Loucy (cell line): ENCODE data around the gene TMEM215.

Source experiments
- H2AFZ ChIP-seq: fragments of 200-600 bp; sonication (generic); 2 replicates; pipeline ENCODE4 v1.6.0; 2016; ENCODE audit warnings: antibody characterized with exemption, mild to moderate bottlenecking, low read length, moderate library complexity
- H3F3A ChIP-seq: fragments of 200-600 bp; 2 replicates; pipeline ENCODE4 v1.6.0; 2016; ENCODE audit warnings: antibody characterized with exemption, low read depth, mild to moderate bottlenecking
- H3K27me3 ChIP-seq: fragments of 200-600 bp; sonication (generic); 2 replicates; pipeline ENCODE4 v1.6.1; 2014; ENCODE audit warnings: low read length, mild to moderate bottlenecking; ENCODE audit not compliant: insufficient read depth, poor library complexity, severe bottlenecking
- H3K36me3 ChIP-seq: fragments of 200-600 bp; sonication (generic); 2 replicates; pipeline ENCODE4 v1.6.1; 2016; ENCODE audit warnings: low read length; ENCODE audit not compliant: insufficient read depth
- H3K4me1 ChIP-seq: fragments of 200-600 bp; sonication (generic); 2 replicates; pipeline ENCODE4 v1.5.1; 2014; ENCODE audit warnings: low read length, mild to moderate bottlenecking; ENCODE audit not compliant: insufficient read depth, poor library complexity, severe bottlenecking
- H3K4me2 ChIP-seq: fragments of 200-600 bp; sonication (generic); 2 replicates; pipeline ENCODE4 v1.6.0; 2014; ENCODE audit warnings: antibody characterized with exemption, low read length, low read depth, mild to moderate bottlenecking; ENCODE audit not compliant: poor library complexity, severe bottlenecking
- H3K4me3 ChIP-seq: fragments of 200-600 bp; sonication (generic); 2 replicates; pipeline ENCODE4 v1.5.1; 2014; ENCODE audit warnings: low read length, mild to moderate bottlenecking, mixed read lengths; ENCODE audit not compliant: poor library complexity, severe bottlenecking
- H3K79me2 ChIP-seq: fragments of 200-600 bp; sonication (generic); 2 replicates; pipeline ENCODE4 v1.6.1; 2014; ENCODE audit warnings: low read length; ENCODE audit not compliant: insufficient read depth
- H3K9ac ChIP-seq: fragments of 200-600 bp; sonication (generic); 2 replicates; pipeline ENCODE4 v1.6.0; 2014; ENCODE audit warnings: mild to moderate bottlenecking, low read depth, low read length, moderate library complexity; ENCODE audit not compliant: poor library complexity, severe bottlenecking
- H3K9me2 ChIP-seq: fragments of 200-600 bp; sonication (generic); replicated peaks from 2 replicates; pipeline ENCODE4 v1.6.1; 2016; ENCODE audit warnings: low read depth, low read length, mixed read lengths
- H3K9me3 ChIP-seq: fragments of 200-600 bp; sonication (generic); 2 replicates; pipeline ENCODE4 v1.6.1; 2014; ENCODE audit warnings: mild to moderate bottlenecking, antibody characterized with exemption, low read length, low read depth; ENCODE audit not compliant: insufficient read depth
- H4K20me1 ChIP-seq: fragments of 200-600 bp; sonication (generic); 2 replicates; pipeline ENCODE4 v1.6.0; 2014; ENCODE audit warnings: antibody characterized with exemption, low read length, mild to moderate bottlenecking; ENCODE audit not compliant: insufficient read depth, poor library complexity, severe bottlenecking
- CTCF ChIP-seq: fragments of 200-600 bp; sonication (generic); conservative IDR thresholded peaks from 2 replicates; pipeline ENCODE4 v1.5.1; 2014; ENCODE audit warnings: mild to moderate bottlenecking, antibody characterized with exemption, low read length
- EZH2phosphoT487 ChIP-seq: fragments of 200-600 bp; IDR thresholded peaks from 2 replicates; pipeline ENCODE4 v1.6.1; 2018; ENCODE audit warnings: antibody characterized with exemption, mild to moderate bottlenecking, moderate library complexity, borderline replicate concordance

The TMEM215 gene

GRCh38 chr9:32811246-32811645, 27.9 kb downstream of the TMEM215 start:
- no peaks in the 10 kb centered on the region for H3K79me2 ChIP-seq

GRCh38 chr9:32820322-32820721, 37.0 kb downstream of the TMEM215 start:
- Histone ChIP-seq H3K4me1 (no peaks in the 10 kb centered on the region), H4K20me1 (no peaks in the 10 kb centered on the region), H3K4me2 (no peak overlapping the region), H3K9ac (no peak overlapping the region), H3K36me3 (no peaks in the 10 kb centered on the region), H3K9me2 (no peaks in the 10 kb centered on the region), H3F3A (no peaks in the 10 kb centered on the region), H3K79me2 (no peaks in the 10 kb centered on the region), H2AFZ (no peak overlapping the region), H3K27me3 (no peaks in the 10 kb centered on the region), H3K4me3 (no peak overlapping the region), H3K9me3 (no peaks in the 10 kb centered on the region)
- TF ChIP-seq CTCF (no peak), EZH2phosphoT487 (no peak)

More at GRCh38 chr9:32811246-32811645, 27.9 kb downstream of the TMEM215 start:
- Histone ChIP-seq H3K9ac (no peak overlapping the region), H4K20me1 (no peaks in the 10 kb centered on the region), H3K4me1 (no peaks in the 10 kb centered on the region), H3K4me2 (no peak overlapping the region), H3F3A (no peaks in the 10 kb centered on the region), H3K36me3 (no peaks in the 10 kb centered on the region), H3K27me3 (no peaks in the 10 kb centered on the region), H3K4me3 (no peak overlapping the region), H2AFZ (no peak overlapping the region), H3K9me3 (no peaks in the 10 kb centered on the region), H3K9me2 (no peaks in the 10 kb centered on the region)
- no peak for TF ChIP-seq CTCF
- TF ChIP-seq EZH2phosphoT487 = no peak

GRCh38 chr9:32823101-32823500, 39.8 kb downstream of the TMEM215 start:
- no peak overlapping the region for H3K4me2 ChIP-seq
- no peaks in the 10 kb centered on the region for H3K79me2 ChIP-seq
- no peaks in the 10 kb centered on the region for H3F3A ChIP-seq
- no peaks in the 10 kb centered on the region for H3K9me2 ChIP-seq
- no peaks in the 10 kb centered on the region for H3K27me3 ChIP-seq
- TF ChIP-seq CTCF = no peak
- TF ChIP-seq EZH2phosphoT487 = no peak
- H3K9me3 ChIP-seq = no peaks in the 10 kb centered on the region
- no peak overlapping the region for H3K4me3 ChIP-seq
- no peaks in the 10 kb centered on the region for H3K4me1 ChIP-seq
- H3K9ac ChIP-seq = no peak overlapping the region
- H4K20me1 ChIP-seq = no peaks in the 10 kb centered on the region
- H3K36me3 ChIP-seq = no peaks in the 10 kb centered on the region
- H2AFZ ChIP-seq = no peak overlapping the region
